ENCODE results near the gene TRPT1. TPM values are rescaled to one million over a fixed set of nuclear protein-coding genes. Genes with fewer than 3 reads are reported as not detected.

TRPT1 gene
- total and polyA plus RNA-seq, 9 of the 15 experiments (the other 6 are each of a cell fraction or from before 2014, with no cell fraction given) = 4.6 to 41.7 (median 23.1) TPM

- H3K4me1 ChIP-seq (replicated peaks in 1 of 2; ENCODE audit: control insufficient read depth in 2 of 2, insufficient read depth in 2 of 2, low read length in 2 of 2) = peaks cover 26 to 64% of the 10 kb centered on the region in 2 experiments
- POLR2A ChIA-PET = interaction anchor here (0.6 to 1.6 kb wide), 6 partner anchors 9 to 302 kb away, joined by 3 to 9 read pairs (median 3); partner anchors contain the start of gene PPP1R14B
- FAIRE-seq = no peak
Observed at GRCh38 chr11:64238076-64238475, 12.1 kb upstream of the TRPT1 start.

More at GRCh38 chr11:64238076-64238475, 12.1 kb upstream of the TRPT1 start:
- DNase-seq (ENCODE audit: extremely low read depth in 1 of 4, low spot score in 3 of 4) = no peak
- H2AFZ ChIP-seq (ENCODE audit: low read depth, low read length) = no peak overlapping the region
- H3K9me1 ChIP-seq (ENCODE audit: control insufficient read depth, insufficient read depth, low read length) = no peaks in the 10 kb centered on the region
- intact Hi-C loops (cut with micrococcal nuclease) (no loop called here), in situ Hi-C loops (cut with MboI) (no loop called here)
- CTCF ChIA-PET (ENCODE audit: low intra/inter-chr PET ratio) = no interaction called here
- H3K36me3 ChIP-seq (ENCODE audit: control insufficient read depth, insufficient read depth, low read length) = peaks cover 49% of the 10 kb centered on the region; the same call in 2 of the 3 replicates
- no peak for TF ChIP-seq MCM3 (IDR thresholded peaks at IDR 0.05)
- TF ChIP-seq NCOA1 (IDR thresholded peaks at IDR 0.05; ENCODE audit: low read depth) = no peak
- 0 out of 2 replicates have a peak, but pooled peaks have one; percentile 33 for TF ChIP-seq SPI1 (IDR thresholded peaks at IDR 0.05; ENCODE audit: borderline replicate concordance, low read depth, low read length)
- TF ChIP-seq, protein P1, sequence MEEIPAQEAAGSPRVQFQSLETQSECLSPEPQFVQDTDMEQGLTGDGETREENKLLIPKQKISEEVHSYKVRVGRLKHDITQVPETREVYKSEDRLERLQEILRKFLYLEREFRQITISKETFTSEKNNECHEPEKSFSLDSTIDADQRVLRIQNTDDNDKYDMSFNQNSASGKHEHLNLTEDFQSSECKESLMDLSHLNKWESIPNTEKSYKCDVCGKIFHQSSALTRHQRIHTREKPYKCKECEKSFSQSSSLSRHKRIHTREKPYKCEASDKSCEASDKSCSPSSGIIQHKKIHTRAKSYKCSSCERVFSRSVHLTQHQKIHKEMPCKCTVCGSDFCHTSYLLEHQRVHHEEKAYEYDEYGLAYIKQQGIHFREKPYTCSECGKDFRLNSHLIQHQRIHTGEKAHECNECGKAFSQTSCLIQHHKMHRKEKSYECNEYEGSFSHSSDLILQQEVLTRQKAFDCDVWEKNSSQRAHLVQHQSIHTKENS (CRISPR knock-in tag; IDR thresholded peaks at IDR 0.05) = no peak
- no peak for TF ChIP-seq THRB (CRISPR knock-in tag; conservative IDR thresholded peaks at IDR 0.05)
- no peak for TF ChIP-seq CXXC5 (CRISPR knock-in tag; IDR thresholded peaks at IDR 0.05)
- no peak overlapping the region for H3K4me3 ChIP-seq
- no peak overlapping the region for H3K4me2 ChIP-seq (ENCODE audit: insufficient read depth, low read length)
- H3K27me3 ChIP-seq (ENCODE audit: control insufficient read depth in 2 of 2, insufficient read depth in 2 of 2, low read length in 2 of 2) = no peaks in the 10 kb centered on the region
- no TSS peak for BruUV-seq (replicated peaks)
- H3K79me2 ChIP-seq (ENCODE audit: control insufficient read depth, insufficient read depth, low read length) = peaks cover 46% of the 10 kb centered on the region
- no peaks in the 10 kb centered on the region for H3K9me3 ChIP-seq (replicated peaks; ENCODE audit: control insufficient read depth, insufficient read depth, low read depth, low read length)
- H3K9ac ChIP-seq (ENCODE audit: insufficient read depth in 1 of 2, low read depth in 2 of 2, low read length in 2 of 2) = 0 out of 4 replicates have a peak overlapping the region, but pooled peaks of 1 of the 2 experiments have one; percentile 1
- WGBS (ENCODE audit: insufficient coverage, low coverage, missing lambda C conversion rate) = 89% methylated on average over 7 of the region's 9 CpGs
- 0 out of 2 replicates have a peak, but pooled peaks cover 3% of the 10 kb centered on the region for H4K20me1 ChIP-seq (replicated peaks; ENCODE audit: control insufficient read depth, insufficient read depth, low read length)
- no peak for ATAC-seq
- H3K27ac ChIP-seq (ENCODE audit: extremely low read depth, low read depth, low read length) = no peak overlapping the region
